Measurements from ENCODE around the gene NELL1.

NELL1 gene

DNA sequence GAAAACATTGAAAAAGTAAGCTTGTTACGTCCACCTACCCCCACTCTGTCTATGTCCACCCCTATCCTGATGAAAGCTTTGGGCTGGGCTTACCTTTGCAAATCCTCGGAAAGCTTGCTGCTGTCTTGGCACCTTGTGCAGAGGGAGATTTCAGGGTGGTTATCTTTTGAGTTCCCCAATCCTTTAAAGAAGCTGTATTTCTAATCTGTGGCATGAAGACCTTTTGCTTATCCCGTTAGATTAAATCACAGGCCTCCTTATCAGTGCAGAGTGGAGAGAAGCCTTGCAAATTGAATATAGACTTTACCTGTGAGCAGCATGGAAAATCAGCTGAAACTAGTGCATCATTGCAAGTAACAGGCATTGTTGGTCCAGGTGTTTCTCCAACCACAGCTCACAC lies 942.9 kb downstream of the NELL1 start:
- no peak for DNase-seq

DNA sequence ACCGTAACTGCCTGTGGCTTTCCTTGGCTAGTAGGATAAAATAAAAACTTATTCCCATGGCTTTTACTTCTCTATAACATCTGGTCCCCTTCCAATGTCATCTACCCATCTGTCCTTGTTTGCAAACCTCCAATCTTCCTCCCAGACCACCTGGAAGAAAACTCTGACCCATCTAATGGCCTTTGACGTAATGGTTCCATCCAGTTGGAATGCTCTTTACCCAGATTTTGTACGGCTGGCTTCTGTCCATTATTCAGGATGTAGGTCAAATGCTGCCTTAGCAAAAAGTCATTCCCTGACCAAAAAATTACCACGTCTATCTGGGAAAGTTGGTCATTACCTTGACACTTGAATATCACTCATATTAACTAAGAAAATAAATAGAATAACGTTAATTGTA lies 945.6 kb downstream of the NELL1 start:
- DNase-seq: no peak

DNA sequence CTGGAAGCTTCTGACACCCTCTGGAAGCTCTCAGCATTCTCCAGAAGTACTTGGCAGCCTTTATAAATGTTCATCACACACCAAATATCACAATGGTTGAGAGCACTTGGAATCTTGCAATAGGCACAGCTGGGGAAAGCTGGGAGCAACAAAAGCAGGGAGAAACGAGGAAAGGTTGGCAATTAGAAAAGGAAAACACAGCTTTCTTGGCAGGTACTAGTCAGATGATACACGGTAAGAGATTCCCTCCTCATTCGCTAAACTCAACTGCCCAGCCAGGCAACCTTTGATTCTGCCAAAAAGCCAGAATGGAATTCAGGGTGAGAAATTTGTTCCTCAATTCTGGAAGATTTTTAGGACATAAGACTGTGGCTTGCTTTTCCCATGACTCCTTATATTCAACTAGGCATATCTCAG lies 946.6 kb downstream of the NELL1 start:
- no peak for DNase-seq

DNA sequence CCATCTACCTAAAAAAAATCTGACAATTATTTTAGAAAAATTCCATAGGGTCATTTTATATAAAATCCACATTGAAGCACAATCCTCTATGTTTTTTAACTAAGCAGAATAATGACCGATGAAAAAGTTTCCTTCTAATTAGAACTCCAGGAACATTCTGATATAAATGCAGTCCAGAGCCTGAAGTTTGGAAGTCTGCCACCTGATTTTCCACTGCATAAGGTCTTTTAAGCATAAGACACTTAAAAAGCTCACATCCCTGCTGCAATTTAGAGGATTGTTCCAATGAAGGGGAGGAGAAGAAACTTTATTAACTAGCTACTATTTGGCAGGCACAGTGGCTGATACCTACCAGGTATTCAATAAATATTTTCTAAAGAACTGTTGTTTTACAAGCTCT lies 953.2 kb downstream of the NELL1 start:
- DNase-seq: no peak

DNA sequence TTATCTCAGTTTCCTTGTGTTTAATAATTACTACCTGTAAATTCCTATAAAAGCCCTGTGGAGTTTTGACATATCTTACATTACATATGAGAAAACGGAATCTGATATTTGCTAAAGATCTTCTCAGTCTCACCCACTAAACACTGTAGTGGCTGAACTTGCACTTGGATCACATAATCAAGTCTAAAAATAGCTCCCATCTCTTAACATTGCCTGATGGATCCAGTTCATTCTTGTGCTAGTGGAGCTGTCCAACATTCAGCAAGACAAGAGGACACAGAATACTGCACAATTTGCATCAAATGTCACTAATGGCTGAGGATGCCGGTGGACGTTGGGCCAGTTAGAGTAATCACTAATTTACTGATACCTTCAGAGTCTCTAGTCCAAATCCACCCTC lies 953.6 kb downstream of the NELL1 start:
- no peak for DNase-seq
